Muscle layer of duodenum (tissue), 2 donors: Measurements from ENCODE around the gene ZFYVE26.

Experiments
- H3K27ac ChIP-seq: one replicate; pipeline ENCODE4 v1.7.0; 2013; ENCODE audit warnings: mild to moderate bottlenecking, low read length
- H3K27me3 ChIP-seq: one replicate; pipeline ENCODE4 v1.7.0; 2013; ENCODE audit warnings: low read depth, mild to moderate bottlenecking, control low read depth, low read length
- H3K36me3 ChIP-seq, 2 donors: one replicate each; pipeline ENCODE4 v1.7.0; 2013; ENCODE audit warnings: low read length in 2 of 2, control low read depth in 1 of 2, mild to moderate bottlenecking in 1 of 2; ENCODE audit not compliant: insufficient read depth in 2 of 2, control insufficient read depth in 1 of 2
- H3K4me1 ChIP-seq, 2 donors: one replicate each; pipeline ENCODE4 v1.7.0; 2013; ENCODE audit warnings: low read length in 2 of 2, mild to moderate bottlenecking in 2 of 2, control low read depth in 1 of 2, moderate library complexity in 1 of 2; ENCODE audit not compliant: insufficient read depth in 2 of 2, control insufficient read depth in 1 of 2
- H3K4me3 ChIP-seq, 2 donors: one replicate each; pipeline ENCODE4 v1.7.0; 2013; ENCODE audit warnings: low read length in 2 of 2, low read depth in 1 of 2, mild to moderate bottlenecking in 1 of 2
- H3K9me3 ChIP-seq, 2 donors: one replicate each; pipeline ENCODE4 v1.7.0; 2013; ENCODE audit warnings: low read length in 2 of 2, control low read depth in 1 of 2, mild to moderate bottlenecking in 1 of 2; ENCODE audit not compliant: control insufficient read depth in 1 of 2
- donor health status: healthy.

ZFYVE26 gene

GRCh38 chr14:67768219-67768618 lies 48.2 kb downstream of the ZFYVE26 start:
- H3K27me3 ChIP-seq: no peaks in the 10 kb centered on the region
- no peaks in the 10 kb centered on the region for H3K4me1 ChIP-seq
- no peak overlapping the region for H3K4me3 ChIP-seq
- H3K9me3 ChIP-seq: no peaks in the 10 kb centered on the region
- peaks cover 74 to 92% of the 10 kb centered on the region in 2 donors for H3K36me3 ChIP-seq
- no peak overlapping the region for H3K27ac ChIP-seq

DNA sequence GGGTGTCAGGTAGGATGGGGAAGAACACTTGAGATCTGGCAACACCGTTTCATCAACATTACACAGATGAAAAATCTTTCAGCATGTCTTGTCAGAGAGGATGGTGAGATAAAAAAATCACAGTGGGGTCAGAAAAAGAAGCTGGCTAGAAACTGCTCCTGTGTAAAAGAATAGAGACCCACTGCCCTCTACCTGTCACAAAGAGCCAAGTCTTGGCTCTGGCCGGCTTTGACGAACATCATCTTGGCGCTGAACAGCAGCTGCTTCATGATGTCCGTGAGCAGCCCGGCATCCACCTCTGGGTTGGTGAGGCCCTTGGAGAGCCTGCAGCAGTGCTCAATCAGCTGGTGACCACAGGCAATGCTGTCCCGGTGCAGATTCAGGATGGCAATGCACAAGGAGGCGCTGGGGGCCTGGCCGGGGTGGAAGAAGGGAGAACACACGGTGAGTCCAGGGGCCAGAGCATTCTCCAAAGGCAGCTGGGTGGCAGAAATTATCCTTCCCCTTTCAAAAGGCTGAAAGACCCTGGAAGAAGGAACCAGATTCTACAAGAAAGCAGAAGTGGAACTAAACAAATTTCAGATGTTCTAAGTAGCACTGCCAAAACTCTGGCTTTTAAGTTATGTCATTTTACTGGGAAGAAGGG lies 50.2 kb downstream of the ZFYVE26 start:
- Histone ChIP-seq H3K27me3 (no peaks in the 10 kb centered on the region), H3K27ac (no peak overlapping the region), H3K4me3 (no peak overlapping the region), H3K36me3 (peaks cover 71 to 89% of the 10 kb centered on the region in 2 donors), H3K9me3 (no peaks in the 10 kb centered on the region), H3K4me1 (no peaks in the 10 kb centered on the region)

GRCh38 chr14:67765192-67765834 lies 51.1 kb downstream of the ZFYVE26 start:
- Histone ChIP-seq H3K36me3 (peaks cover 73 to 89% of the 10 kb centered on the region in 2 donors), H3K27me3 (no peaks in the 10 kb centered on the region), H3K4me3 (no peak overlapping the region), H3K27ac (no peak overlapping the region), H3K9me3 (no peaks in the 10 kb centered on the region), H3K4me1 (no peaks in the 10 kb centered on the region)

DNA sequence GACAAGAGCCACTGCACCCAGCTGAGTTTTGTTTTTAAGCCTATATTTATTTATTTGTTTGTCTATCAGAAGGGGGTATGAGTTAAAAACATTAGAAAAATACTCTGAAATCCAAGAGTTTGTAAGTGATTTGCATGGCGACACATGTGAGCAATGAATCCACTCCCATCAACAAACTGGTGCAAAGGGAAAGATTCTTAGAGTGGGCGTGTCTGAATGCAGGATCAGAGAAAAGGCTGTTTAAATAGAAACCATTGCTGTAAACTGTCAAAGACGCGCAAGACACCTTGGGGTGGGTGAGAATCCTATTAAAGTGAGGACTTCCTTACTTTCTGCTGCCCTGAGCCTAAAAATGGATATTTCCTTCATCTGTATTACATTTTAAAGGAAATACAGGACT lies 51.9 kb downstream of the ZFYVE26 start:
- Histone ChIP-seq H3K27me3 (no peaks in the 10 kb centered on the region), H3K27ac (no peak overlapping the region)

GRCh38 chr14:67763158-67763822 lies 53.1 kb downstream of the ZFYVE26 start:
- no peak overlapping the region for H3K4me3 ChIP-seq
- no peaks in the 10 kb centered on the region for H3K4me1 ChIP-seq
- H3K27ac ChIP-seq: no peak overlapping the region
- H3K36me3 ChIP-seq: peaks cover 62 to 77% of the 10 kb centered on the region in 2 donors
- no peaks in the 10 kb centered on the region for H3K27me3 ChIP-seq
- no peaks in the 10 kb centered on the region for H3K9me3 ChIP-seq

More for the DNA sequence above, 51.9 kb downstream of the ZFYVE26 start:
- Histone ChIP-seq H3K4me3 (no peak overlapping the region), H3K4me1 (no peaks in the 10 kb centered on the region), H3K36me3 (peaks cover 74 to 89% of the 10 kb centered on the region in 2 donors), H3K9me3 (no peaks in the 10 kb centered on the region)

GRCh38 chr14:67762051-67762450 lies 54.3 kb downstream of the ZFYVE26 start:
- no peaks in the 10 kb centered on the region for H3K9me3 ChIP-seq
- no peak overlapping the region for H3K27ac ChIP-seq
- peaks cover 50 to 74% of the 10 kb centered on the region in 2 donors for H3K36me3 ChIP-seq
- no peak overlapping the region for H3K4me3 ChIP-seq
- no peaks in the 10 kb centered on the region for H3K4me1 ChIP-seq
- no peaks in the 10 kb centered on the region for H3K27me3 ChIP-seq

GRCh38 chr14:67759916-67760315 lies 56.5 kb downstream of the ZFYVE26 start:
- H3K36me3 ChIP-seq: peaks cover 56 to 68% of the 10 kb centered on the region in 2 donors
- H3K27me3 ChIP-seq: no peaks in the 10 kb centered on the region
- no peaks in the 10 kb centered on the region for H3K4me1 ChIP-seq
- no peak overlapping the region for H3K4me3 ChIP-seq
- no peaks in the 10 kb centered on the region for H3K9me3 ChIP-seq
- no peak overlapping the region for H3K27ac ChIP-seq

GRCh38 chr14:67757175-67757574 lies 59.2 kb downstream of the ZFYVE26 start:
- Histone ChIP-seq H3K36me3 (peaks cover 61 to 73% of the 10 kb centered on the region in 2 donors), H3K4me3 (no peak overlapping the region)

GRCh38 chr14:67756496-67756895 lies 59.9 kb downstream of the ZFYVE26 start:
- H3K9me3 ChIP-seq: no peaks in the 10 kb centered on the region
- H3K4me3 ChIP-seq: no peak overlapping the region
- no peaks in the 10 kb centered on the region for H3K4me1 ChIP-seq
- H3K27ac ChIP-seq: no peak overlapping the region
- H3K27me3 ChIP-seq: no peaks in the 10 kb centered on the region
- H3K36me3 ChIP-seq: peaks cover 63 to 74% of the 10 kb centered on the region in 2 donors

More at GRCh38 chr14:67757175-67757574, 59.2 kb downstream of the ZFYVE26 start:
- Histone ChIP-seq H3K4me1 (no peaks in the 10 kb centered on the region), H3K27ac (no peak overlapping the region), H3K9me3 (no peaks in the 10 kb centered on the region), H3K27me3 (no peaks in the 10 kb centered on the region)

DNA sequence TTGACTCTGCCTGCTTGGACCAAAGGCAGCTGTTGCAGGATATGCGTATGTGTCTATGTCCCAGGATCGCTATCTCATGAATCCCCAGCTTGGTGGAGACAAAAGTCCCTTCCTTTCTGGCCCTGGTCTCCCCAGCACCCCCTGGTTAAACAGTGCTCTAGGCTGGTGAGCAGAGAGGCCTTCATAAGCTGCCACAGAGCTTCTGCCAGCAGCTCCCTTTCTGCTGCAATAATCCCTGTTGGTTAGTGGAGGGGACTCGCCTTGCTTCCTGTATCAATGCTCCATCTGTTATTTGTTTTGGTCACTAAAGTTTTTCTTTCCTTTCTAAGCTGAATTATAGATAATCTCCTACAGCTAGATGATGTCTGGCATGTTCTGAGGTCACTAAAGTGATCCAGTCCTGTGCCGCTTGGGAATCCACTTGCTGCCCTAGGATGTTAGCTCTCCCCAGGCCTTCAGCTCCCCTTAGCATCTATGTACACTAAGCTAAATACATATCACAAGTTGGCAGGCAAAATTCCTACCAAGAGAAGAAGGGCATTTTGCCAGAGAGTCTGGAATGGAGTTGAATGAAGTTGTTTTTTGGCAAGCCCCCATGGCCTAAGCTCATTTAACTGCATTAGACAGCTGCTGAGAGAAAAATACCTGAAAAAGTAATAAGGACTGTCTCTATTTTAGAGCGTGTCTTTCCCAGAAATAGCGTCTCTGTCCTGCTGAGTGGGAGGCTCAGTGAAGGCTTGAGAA lies 66.9 kb downstream of the ZFYVE26 start:
- no peaks in the 10 kb centered on the region for H3K27me3 ChIP-seq
- H3K4me1 ChIP-seq: no peaks in the 10 kb centered on the region
- peaks cover 52 to 62% of the 10 kb centered on the region in 2 donors for H3K36me3 ChIP-seq
- no peak overlapping the region for H3K4me3 ChIP-seq
- no peaks in the 10 kb centered on the region for H3K9me3 ChIP-seq
- no peak overlapping the region for H3K27ac ChIP-seq

DNA sequence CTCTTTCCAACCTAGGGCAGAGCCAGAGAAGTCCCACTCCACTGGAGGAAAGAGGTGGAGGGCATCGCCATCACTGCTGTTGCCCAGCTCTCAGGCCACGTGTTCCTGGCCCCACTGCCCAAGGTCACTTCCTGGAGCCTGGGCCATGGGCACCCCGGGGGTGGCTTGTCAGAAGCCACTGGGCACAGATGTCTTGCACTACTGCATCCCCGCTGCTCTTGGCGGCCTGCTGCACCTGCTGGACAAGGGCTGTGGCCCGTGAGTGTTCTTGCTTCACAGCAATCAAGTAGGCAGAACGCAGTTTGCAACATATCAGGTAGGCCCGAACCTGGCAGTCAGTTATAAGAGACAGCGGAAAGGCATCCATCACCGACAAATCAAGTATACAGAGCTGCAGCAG lies 68.1 kb downstream of the ZFYVE26 start:
- H3K9me3 ChIP-seq: no peaks in the 10 kb centered on the region
- H3K4me1 ChIP-seq: peaks cover 0 to 4% of the 10 kb centered on the region in 2 donors
- no peaks in the 10 kb centered on the region for H3K27me3 ChIP-seq
- H3K27ac ChIP-seq: no peak overlapping the region
- peaks cover 41 to 50% of the 10 kb centered on the region in 2 donors for H3K36me3 ChIP-seq
- no peak overlapping the region for H3K4me3 ChIP-seq
